SK-N-MC (cell line): ENCODE measurements around the gene UQCRC1.

Source experiments
- EZH2 ChIP-seq: fragments of 200-600 bp; sonication (generic); IDR thresholded peaks from one replicate; pipeline ENCODE4 v1.6.1; 2017; ENCODE audit warnings: antibody characterized with exemption
- POLR2AphosphoS5 ChIP-seq: IDR thresholded peaks from 2 replicates; pipeline ENCODE4 v1.6.1; 2012; ENCODE audit warnings: mild to moderate bottlenecking, low read depth, low read length, borderline replicate concordance

DNA sequence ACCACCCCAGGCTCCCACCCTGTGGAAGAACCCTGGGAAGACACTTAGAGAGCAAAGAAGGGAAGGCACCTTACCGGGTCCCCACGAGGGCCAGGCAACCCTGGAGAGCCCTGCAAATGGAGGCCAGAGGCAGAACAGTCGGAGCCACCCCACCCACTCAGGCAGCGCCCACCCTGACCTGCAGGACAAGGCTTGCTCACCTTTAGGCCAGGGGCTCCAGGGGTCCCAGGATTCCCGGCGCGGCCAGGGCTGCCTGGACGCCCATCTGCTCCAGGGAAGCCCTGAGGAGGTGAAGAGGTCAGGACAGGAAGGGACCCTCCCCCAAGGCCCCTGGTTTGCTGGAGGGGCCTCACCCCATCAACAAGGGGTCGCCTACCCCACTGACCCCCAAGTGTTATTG is 24.6 kb downstream of the UQCRC1 start:
- TF ChIP-seq POLR2AphosphoS5: no peak
- TF ChIP-seq EZH2: no peak
